ENCODE results near the gene OPCML. TPM values are rescaled to one million over a fixed set of nuclear protein-coding genes. Genes with fewer than 3 reads are reported as not detected.

The OPCML gene
- total RNA-seq, 1 experiment from 2014 or later = not detected

DNA sequence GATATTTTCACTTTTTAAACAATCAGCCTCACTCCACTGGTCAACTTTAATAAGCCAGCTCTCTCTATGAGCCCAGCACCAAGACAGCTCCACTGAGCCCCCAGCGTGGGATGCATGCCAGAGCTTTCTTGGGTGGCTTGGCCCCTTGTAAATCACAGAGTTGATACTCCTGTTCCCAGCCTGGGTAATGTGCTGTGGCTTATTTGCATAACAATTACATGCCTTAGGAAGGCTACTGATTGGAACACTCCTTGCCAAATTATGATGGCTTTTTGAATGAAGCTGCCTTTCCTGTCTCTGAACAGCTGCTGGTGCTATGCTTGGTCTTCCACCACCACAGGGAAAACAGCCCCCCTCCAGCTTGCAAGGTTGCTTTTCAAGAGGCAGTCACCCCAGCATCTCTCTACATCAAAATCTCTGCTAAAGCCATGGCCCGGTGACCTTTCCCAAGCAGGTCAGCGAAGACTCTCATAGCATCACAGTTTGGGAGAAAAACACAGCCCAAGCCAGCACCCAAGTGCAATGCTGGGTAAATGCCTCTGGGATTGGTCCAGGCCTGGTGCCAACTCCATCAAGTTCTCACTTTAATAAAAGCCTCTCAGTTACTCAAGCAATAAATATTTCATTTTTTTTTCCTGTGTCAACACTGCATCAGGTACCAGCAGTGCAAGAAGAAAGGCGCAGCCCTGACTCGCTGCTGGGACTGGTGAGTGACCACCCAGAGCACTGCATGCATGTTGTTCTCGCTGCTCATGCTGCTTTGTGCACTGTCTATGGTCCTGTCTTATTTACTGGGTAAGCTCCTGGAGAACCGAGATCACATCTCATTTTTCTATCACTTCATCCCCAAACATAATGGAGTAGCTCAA is 549.3 kb downstream of the OPCML start:
- H2AFZ ChIP-seq = no peak overlapping the region

DNA sequence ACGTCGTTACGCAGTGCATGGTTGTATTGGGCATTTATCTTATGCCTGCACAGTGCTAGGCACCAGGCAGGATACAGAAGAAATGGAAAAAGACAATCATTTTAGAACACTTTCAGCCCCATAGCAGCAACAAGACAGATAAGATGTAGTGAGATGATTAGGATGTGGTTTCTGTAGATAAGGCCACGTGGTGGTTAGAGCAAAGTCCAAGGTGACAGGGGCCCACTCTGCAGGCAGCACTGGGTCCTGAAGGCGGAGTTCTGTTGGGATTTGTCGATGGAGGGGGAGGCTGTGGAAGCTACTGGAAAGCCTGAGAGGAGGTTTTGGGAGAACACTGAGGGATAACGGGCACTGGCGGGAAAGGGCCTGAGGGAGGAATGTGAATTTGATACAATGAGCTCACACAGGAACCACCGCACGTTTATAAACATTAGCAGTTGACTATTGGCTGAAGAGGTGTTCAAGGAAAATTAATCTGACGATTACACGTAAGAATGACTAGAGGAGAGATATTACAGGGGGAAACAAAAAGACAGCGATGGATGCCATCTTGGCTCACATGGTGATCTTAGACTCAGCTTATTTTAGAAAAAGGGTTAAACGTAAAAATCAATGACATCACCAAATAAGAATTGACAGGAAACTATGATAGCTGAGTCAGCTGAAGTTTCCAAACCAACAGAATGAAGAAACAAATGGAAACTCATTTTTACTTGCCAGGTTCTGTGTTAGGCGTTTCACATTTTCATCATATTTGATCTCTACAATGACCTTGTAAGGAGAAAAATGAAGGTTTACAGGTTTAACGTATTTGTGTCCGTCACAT is 551.0 kb downstream of the OPCML start:
- Histone ChIP-seq H3K27me3 (ENCODE audit: insufficient read depth, low read depth) (peaks cover 3% of the 10 kb centered on the region; the same call in 1 of the 2 replicates), H4K20me1 (ENCODE audit: insufficient read depth) (no peaks in the 10 kb centered on the region), H3K4me3 (no peak overlapping the region), H3K27ac (no peak overlapping the region), H3K9me3 (ENCODE audit: insufficient read depth, low read depth) (no peaks in the 10 kb centered on the region), H3K36me3 (ENCODE audit: low read depth) (no peaks in the 10 kb centered on the region), H2AFZ (no peak overlapping the region), H3K4me2 (no peak overlapping the region), H3K79me2 (ENCODE audit: low read depth) (no peaks in the 10 kb centered on the region), H3F3A (ENCODE audit: insufficient read depth, low read depth) (no peaks in the 10 kb centered on the region), H3K4me1 (replicated peaks; ENCODE audit: insufficient read depth) (no peaks in the 10 kb centered on the region), H3K9me2 (ENCODE audit: insufficient read depth) (no peaks in the 10 kb centered on the region)
- no TSS peak for BruUV-seq (replicated peaks)
- intact Hi-C loops (cut with micrococcal nuclease; ENCODE audit: unreplicated experiment) = no loop called here
- no peak for DNase-seq
- POLR2A ChIA-PET (ENCODE audit: unreplicated experiment) = no interaction called here
- no peak for TF ChIP-seq EZH2 (IDR thresholded peaks at IDR 0.05; ENCODE audit: low read depth)
- TF ChIP-seq, protein P1, sequence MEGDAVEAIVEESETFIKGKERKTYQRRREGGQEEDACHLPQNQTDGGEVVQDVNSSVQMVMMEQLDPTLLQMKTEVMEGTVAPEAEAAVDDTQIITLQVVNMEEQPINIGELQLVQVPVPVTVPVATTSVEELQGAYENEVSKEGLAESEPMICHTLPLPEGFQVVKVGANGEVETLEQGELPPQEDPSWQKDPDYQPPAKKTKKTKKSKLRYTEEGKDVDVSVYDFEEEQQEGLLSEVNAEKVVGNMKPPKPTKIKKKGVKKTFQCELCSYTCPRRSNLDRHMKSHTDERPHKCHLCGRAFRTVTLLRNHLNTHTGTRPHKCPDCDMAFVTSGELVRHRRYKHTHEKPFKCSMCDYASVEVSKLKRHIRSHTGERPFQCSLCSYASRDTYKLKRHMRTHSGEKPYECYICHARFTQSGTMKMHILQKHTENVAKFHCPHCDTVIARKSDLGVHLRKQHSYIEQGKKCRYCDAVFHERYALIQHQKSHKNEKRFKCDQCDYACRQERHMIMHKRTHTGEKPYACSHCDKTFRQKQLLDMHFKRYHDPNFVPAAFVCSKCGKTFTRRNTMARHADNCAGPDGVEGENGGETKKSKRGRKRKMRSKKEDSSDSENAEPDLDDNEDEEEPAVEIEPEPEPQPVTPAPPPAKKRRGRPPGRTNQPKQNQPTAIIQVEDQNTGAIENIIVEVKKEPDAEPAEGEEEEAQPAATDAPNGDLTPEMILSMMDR (conservative IDR thresholded peaks at IDR 0.05) = no peak
- CTCF ChIA-PET = no interaction called here

More for the DNA sequence above, 549.3 kb downstream of the OPCML start:
- TF ChIP-seq, protein P1 (conservative IDR thresholded peaks at IDR 0.05) = no peak
- TF ChIP-seq EZH2 (IDR thresholded peaks at IDR 0.05; ENCODE audit: low read depth) = no peak
- Histone ChIP-seq H3K4me1 (replicated peaks; ENCODE audit: insufficient read depth) (no peaks in the 10 kb centered on the region), H3K4me2 (no peak overlapping the region), H3K36me3 (ENCODE audit: low read depth) (no peaks in the 10 kb centered on the region), H3K79me2 (ENCODE audit: low read depth) (no peaks in the 10 kb centered on the region), H3K9me2 (ENCODE audit: insufficient read depth) (no peaks in the 10 kb centered on the region), H3K4me3 (no peak overlapping the region), H4K20me1 (ENCODE audit: insufficient read depth) (no peaks in the 10 kb centered on the region), H3F3A (ENCODE audit: insufficient read depth, low read depth) (no peaks in the 10 kb centered on the region), H3K9me3 (ENCODE audit: insufficient read depth, low read depth) (no peaks in the 10 kb centered on the region), H3K27ac (no peak overlapping the region), H3K27me3 (ENCODE audit: insufficient read depth, low read depth) (peaks cover 3% of the 10 kb centered on the region; the same call in 1 of the 2 replicates)
- intact Hi-C loops (cut with micrococcal nuclease; ENCODE audit: unreplicated experiment) = no loop called here
- no TSS peak for BruUV-seq (replicated peaks)
- DNase-seq = no peak
- ChIA-PET POLR2A (ENCODE audit: unreplicated experiment) (no interaction called here), CTCF (no interaction called here)

DNA sequence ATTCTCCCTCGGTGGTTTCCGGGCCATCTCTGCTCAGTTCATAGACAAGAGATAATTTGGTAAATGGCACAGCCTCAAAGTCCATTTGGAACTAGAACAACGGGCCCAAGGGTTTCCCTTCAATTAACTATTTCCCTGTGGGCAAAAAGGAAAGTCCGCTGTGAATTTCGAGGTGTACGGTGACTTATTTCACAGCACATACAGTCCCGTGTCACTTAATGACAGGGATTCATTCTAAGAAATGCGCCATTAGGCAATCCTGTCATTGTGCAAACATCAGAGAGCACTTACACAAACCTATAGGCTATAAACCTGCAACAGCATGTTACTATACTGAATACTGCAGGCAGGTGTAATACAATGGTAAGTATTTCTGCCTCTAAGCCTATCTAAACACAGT is 551.6 kb downstream of the OPCML start:
- Histone ChIP-seq H3K27ac (no peak overlapping the region), H3K79me2 (ENCODE audit: low read depth) (no peaks in the 10 kb centered on the region), H3K36me3 (ENCODE audit: low read depth) (no peaks in the 10 kb centered on the region), H3K4me2 (no peak overlapping the region), H3K27me3 (ENCODE audit: insufficient read depth, low read depth) (peaks cover 3% of the 10 kb centered on the region; the same call in 1 of the 2 replicates), H3F3A (ENCODE audit: insufficient read depth, low read depth) (no peaks in the 10 kb centered on the region), H3K4me1 (replicated peaks; ENCODE audit: insufficient read depth) (no peaks in the 10 kb centered on the region), H2AFZ (no peak overlapping the region), H4K20me1 (ENCODE audit: insufficient read depth) (no peaks in the 10 kb centered on the region), H3K4me3 (no peak overlapping the region), H3K9me2 (ENCODE audit: insufficient read depth) (no peaks in the 10 kb centered on the region), H3K9me3 (ENCODE audit: insufficient read depth, low read depth) (no peaks in the 10 kb centered on the region)
- no peak for TF ChIP-seq EZH2 (IDR thresholded peaks at IDR 0.05; ENCODE audit: low read depth)
- TF ChIP-seq, protein P1 (conservative IDR thresholded peaks at IDR 0.05) = no peak
- no peak for DNase-seq
- no TSS peak for BruUV-seq (replicated peaks)
- POLR2A ChIA-PET (ENCODE audit: unreplicated experiment) = no interaction called here
- intact Hi-C loops (cut with micrococcal nuclease; ENCODE audit: unreplicated experiment) = no loop called here
- CTCF ChIA-PET = no interaction called here

Data from PC-9 (cell line).